Neural crest cell (in vitro differentiated cells): ENCODE results near the gene TBXAS1. TPM values are rescaled to one million over a fixed set of nuclear protein-coding genes. Genes with fewer than 3 reads are reported as not detected.

Source experiments
- DNase-seq: peaks from one replicate; pipeline ENCODE4 v3.0.0; 2021; ENCODE audit warnings: low read depth, mixed read lengths, low spot score
- H3K27ac Mint-ChIP-seq: one replicate; pipeline ENCODE4 v1.8.0; 2021; ENCODE audit warnings: mild to moderate bottlenecking, mixed read lengths; ENCODE audit not compliant: unreplicated experiment
- H3K27me3 Mint-ChIP-seq: 2 replicates; pipeline ENCODE4 v1.8.0; 2021; ENCODE audit warnings: low read depth, mild to moderate bottlenecking, mixed read lengths
- H3K36me3 Mint-ChIP-seq: 2 replicates; pipeline ENCODE4 v1.8.0; 2021; ENCODE audit warnings: low read depth, mild to moderate bottlenecking, mixed read lengths
- H3K4me1 Mint-ChIP-seq: 2 replicates; pipeline ENCODE4 v1.8.0; 2021; ENCODE audit warnings: mixed read lengths
- H3K4me3 Mint-ChIP-seq: one replicate; pipeline ENCODE4 v1.8.0; 2021; ENCODE audit warnings: mild to moderate bottlenecking, mixed read lengths
- H3K9me3 Mint-ChIP-seq: 2 replicates; pipeline ENCODE4 v1.8.0; 2021; ENCODE audit warnings: mixed read lengths
- total RNA-seq: library from RNA; stranded (reverse); gene quantifications from 2 replicates; pipeline ENCODE4 v1.2.1, GENCODE V29; 2021
- TF ChIP-seq, protein P1 (sequence below): fragments of 200-600 bp; sonication (generic); conservative IDR thresholded peaks from 2 replicates; pipeline ENCODE4 v1.5.0; 2021; ENCODE audit warnings: antibody characterized with exemption, mild to moderate bottlenecking

The TBXAS1 gene
- total RNA-seq, 1 donor from 2014 or later, result 5.7 TPM

- H3K27ac Mint-ChIP-seq, result no peak overlapping the region
- no peaks in the 10 kb centered on the region for H3K4me1 Mint-ChIP-seq
- H3K9me3 Mint-ChIP-seq, result no peaks in the 10 kb centered on the region
- no peaks in the 10 kb centered on the region for H3K27me3 Mint-ChIP-seq
- TF ChIP-seq, protein P1, sequence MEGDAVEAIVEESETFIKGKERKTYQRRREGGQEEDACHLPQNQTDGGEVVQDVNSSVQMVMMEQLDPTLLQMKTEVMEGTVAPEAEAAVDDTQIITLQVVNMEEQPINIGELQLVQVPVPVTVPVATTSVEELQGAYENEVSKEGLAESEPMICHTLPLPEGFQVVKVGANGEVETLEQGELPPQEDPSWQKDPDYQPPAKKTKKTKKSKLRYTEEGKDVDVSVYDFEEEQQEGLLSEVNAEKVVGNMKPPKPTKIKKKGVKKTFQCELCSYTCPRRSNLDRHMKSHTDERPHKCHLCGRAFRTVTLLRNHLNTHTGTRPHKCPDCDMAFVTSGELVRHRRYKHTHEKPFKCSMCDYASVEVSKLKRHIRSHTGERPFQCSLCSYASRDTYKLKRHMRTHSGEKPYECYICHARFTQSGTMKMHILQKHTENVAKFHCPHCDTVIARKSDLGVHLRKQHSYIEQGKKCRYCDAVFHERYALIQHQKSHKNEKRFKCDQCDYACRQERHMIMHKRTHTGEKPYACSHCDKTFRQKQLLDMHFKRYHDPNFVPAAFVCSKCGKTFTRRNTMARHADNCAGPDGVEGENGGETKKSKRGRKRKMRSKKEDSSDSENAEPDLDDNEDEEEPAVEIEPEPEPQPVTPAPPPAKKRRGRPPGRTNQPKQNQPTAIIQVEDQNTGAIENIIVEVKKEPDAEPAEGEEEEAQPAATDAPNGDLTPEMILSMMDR, result no peak
- no peaks in the 10 kb centered on the region for H3K36me3 Mint-ChIP-seq
- DNase-seq, result no peak
- no peak overlapping the region for H3K4me3 Mint-ChIP-seq
These were observed 87.0 kb downstream of the TBXAS1 start for GRCh38 chr7:139915864-139916716.

GRCh38 chr7:139916717-139917395, 87.8 kb downstream of the TBXAS1 start:
- DNase-seq, result no peak
- TF ChIP-seq, protein P1, result no peak
- Mint-ChIP-seq H3K4me3 (no peak overlapping the region), H3K4me1 (no peaks in the 10 kb centered on the region), H3K36me3 (no peaks in the 10 kb centered on the region), H3K27me3 (no peaks in the 10 kb centered on the region), H3K27ac (no peak overlapping the region), H3K9me3 (no peaks in the 10 kb centered on the region)

- Mint-ChIP-seq H3K36me3 (no peaks in the 10 kb centered on the region), H3K27me3 (no peaks in the 10 kb centered on the region), H3K27ac (no peak overlapping the region), H3K4me1 (no peaks in the 10 kb centered on the region), H3K9me3 (no peaks in the 10 kb centered on the region), H3K4me3 (no peak overlapping the region)
- TF ChIP-seq, protein P1, result no peak
- DNase-seq, result no peak
These were observed 88.8 kb downstream of the TBXAS1 start for GRCh38 chr7:139917851-139918250.

DNA sequence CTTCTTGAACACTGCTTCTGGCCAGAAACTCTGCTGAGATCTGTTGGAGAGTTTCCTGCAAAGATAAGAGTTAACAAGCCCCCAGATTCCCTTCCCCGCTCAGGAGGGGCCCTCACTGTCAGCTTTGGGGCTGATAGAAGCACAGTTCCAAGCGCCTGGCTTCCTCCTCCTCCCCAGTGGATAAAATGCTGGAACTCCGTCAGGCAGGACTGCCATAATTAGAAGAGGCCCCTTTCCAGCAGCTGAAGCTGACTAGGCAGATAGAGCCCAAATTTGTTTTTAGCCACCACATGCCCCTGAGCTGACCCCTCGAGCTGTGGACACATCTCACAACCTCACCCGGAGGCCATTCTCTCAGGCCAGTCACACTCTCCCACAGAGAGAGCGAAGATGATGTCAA, 89.4 kb downstream of the TBXAS1 start:
- no peaks in the 10 kb centered on the region for H3K4me1 Mint-ChIP-seq
- H3K9me3 Mint-ChIP-seq, result no peaks in the 10 kb centered on the region
- TF ChIP-seq, protein P1, result no peak
- H3K4me3 Mint-ChIP-seq, result no peak overlapping the region
- no peak for DNase-seq
- H3K36me3 Mint-ChIP-seq, result no peaks in the 10 kb centered on the region
- H3K27me3 Mint-ChIP-seq, result no peaks in the 10 kb centered on the region
- H3K27ac Mint-ChIP-seq, result no peak overlapping the region

GRCh38 chr7:139923090-139923489, 94.0 kb downstream of the TBXAS1 start:
- no peaks in the 10 kb centered on the region for H3K27me3 Mint-ChIP-seq
- no peaks in the 10 kb centered on the region for H3K36me3 Mint-ChIP-seq
- H3K9me3 Mint-ChIP-seq, result peaks cover 4% of the 10 kb centered on the region
- H3K27ac Mint-ChIP-seq, result no peak overlapping the region
- no peaks in the 10 kb centered on the region for H3K4me1 Mint-ChIP-seq
- TF ChIP-seq, protein P1, result no peak
- DNase-seq, result no peak
- H3K4me3 Mint-ChIP-seq, result no peak overlapping the region
